SW 1271 (cell line): ENCODE results near the gene MALAT1.
"Not testable (repeated sequence)": the region's sequence is repeated elsewhere in the genome, so short reads cannot be mapped to it uniquely, and the experiment has no call there.

Experiments used
- DNase-seq, 2 experiments: peaks; one replicate each; lab custom pipeline; 2025; lab: John Stamatoyannopoulos, UW

Gene MALAT1

GRCh38 chr11:65498977-65499712 is at the start of gene MALAT1:
Gene MALAT1, plus strand, starts transcription at chr11:65499045.
- peak; percentile 71 to 93 for DNase-seq

DNA sequence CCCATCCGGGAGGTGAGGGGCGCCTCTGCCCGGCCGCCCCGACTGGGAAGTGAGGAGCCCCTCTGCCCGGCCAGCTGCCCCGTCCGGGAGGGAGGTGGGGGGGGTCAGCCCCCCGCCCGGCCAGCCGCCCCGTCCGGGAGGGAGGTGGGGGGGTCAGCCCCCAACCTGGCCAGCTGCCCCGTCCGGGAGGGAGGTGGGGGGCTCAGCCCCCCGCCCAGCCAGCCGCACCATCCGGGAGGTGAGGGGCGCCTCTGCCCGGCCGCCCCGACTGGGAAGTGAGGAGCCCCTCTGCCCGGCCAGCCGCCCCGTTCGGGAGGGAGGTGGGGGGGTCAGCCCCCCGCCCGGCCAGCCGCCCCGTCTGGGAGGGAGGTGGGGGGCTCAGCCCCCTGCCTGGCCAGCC is 47.5 kb upstream of the MALAT1 start:
- DNase-seq = not testable (repeated sequence)

DNA sequence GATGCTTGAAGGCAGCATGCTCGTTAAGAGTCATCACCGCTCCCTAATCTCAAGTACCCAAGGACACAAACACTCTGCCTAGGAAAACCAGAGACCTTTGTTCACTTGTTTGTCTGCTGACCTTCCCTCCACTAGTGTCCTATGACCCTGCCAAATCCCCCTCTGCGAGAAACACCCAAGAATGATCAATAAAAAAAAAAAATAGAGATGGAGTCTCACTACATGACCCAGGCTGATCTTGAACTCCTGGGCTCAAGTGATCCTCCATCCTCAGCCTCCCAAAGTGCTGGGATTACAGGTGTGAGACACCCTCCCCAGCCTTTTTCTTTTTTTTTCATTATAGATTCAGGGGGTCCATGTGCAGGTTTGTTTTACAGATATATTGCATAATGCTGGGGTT is 46.6 kb upstream of the MALAT1 start:
- not testable (repeated sequence) for DNase-seq

DNA sequence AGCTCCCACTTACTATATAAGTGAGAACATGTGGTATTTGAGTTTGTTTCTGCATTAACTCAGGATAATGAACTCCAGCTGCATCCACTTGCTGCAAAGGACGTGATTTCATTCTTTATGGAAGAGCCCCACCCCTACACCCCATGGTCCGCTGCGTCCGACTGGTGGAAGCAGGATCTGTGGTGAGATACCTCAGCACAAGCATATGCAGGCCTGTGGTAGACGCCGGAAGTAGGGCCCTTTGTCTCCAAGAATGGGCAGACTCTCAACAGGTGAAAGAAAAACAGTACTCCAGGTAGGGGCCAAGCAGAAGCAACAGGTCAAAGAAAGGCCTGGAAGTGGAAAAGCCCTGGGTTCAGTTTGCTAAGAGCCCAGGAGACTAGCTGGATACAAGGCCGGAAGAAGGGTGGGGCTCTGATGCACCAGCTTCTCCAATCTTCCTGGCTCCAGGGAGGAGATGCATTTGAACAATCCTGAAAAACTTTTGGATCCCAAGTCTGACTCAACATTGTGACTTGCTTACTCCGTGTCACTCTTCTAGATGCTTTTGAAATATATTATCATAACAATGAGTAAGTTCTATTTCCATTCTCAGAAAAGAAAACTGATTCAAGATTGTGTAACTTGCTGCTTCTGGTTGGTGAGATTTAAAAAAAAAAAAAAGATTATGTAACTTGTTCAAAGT is 45.9 kb upstream of the MALAT1 start:
- DNase-seq = no peak

DNA sequence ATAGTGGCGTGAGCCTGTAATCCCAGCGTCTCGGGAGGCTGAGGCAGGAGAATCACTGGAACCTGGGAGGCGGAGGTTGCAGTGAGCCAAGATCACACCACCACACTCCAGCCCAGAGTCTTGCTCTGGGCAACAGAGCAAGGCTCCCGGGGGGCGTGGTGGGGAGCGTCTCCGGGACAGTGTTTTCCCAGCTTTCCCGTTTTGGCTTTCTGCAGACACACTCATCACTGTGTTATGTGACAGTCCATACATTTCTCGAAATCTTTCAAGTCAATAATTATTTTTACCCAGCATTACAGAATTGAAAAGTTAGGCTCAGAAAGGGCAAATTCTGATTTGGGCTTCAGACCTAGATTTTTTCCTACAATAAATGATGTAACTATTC is 44.5 kb upstream of the MALAT1 start:
- no peak for DNase-seq

DNA sequence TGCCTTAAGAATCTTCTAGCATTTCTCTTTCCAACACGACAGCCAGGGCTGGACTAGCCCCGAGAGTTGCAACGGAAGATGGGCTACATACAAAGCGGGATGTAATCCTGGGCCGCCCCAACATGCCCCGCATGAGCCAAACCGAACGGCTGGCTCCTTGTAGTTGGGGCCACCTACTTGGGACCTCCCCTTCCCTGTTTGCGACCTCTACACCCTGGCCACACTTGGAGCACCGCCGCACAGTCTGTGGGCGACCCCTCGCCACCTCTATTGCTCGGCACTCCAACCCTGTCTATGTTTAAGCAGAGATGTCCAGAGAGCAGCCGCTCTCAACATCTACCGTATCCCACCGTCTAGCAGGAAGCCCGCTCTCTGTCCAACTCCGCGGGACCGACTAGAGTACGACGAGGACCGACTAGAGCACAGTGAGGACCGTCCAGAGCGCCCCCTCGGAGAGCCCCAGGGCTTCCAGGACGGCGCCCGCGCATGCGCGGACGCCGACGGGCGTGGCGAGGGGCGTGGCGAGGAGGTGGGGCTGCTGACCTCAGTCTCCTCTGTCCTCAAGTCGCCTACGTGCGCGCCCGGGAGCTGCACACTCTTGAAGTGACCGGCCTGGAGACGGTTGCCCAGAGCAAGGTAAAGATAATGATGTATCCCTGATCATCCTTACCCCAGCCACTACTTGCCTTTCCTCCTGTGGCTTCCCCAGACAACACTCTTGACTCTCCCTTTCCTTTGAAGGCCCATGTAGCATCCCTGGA is 44.0 kb upstream of the MALAT1 start:
- peak in 1 of 2 experiments; percentile 52 for DNase-seq

DNA sequence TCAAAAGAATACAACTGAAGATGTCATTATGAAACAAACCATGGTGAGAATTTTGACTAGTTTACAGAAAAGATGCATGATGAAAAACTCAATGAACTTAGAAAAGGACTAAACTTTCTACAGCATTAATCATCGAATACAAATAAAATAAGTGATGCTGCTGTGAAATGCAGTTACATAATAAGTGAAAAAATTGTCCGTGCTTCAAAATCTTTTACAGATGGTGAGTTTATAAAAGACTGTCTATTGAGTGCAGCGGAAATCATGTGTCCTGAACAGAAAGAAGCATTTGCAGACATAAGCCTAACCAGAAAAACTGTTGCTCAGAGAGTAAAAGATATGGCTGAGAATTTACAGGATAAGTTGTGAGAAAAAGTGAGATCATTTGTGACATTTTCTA is 42.4 kb upstream of the MALAT1 start:
- no peak for DNase-seq

DNA sequence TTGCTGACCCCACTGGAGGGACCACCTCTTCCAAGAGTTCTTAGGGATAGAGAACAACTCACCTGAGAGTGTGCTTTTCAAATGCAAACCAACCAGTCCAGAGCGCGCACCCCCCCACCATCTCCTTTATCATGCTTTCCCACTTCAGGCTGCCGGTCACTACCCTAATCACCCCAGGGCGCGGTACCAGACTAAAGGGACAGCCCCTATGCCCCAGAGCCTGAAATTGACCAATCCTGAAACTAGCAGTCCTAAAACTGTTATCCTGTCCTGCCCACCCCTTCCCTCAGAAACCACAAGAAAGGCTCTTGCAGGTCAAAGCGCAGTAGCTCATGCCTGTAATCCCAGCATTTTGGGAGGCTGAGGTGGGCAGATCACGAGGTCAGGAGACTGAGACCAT is 39.3 kb upstream of the MALAT1 start:
- no peak for DNase-seq

GRCh38 chr11:65465471-65465870 is 33.4 kb upstream of the MALAT1 start:
- DNase-seq = not testable (repeated sequence)

GRCh38 chr11:65467306-65467705 is 31.5 kb upstream of the MALAT1 start:
- not testable (repeated sequence) for DNase-seq

DNA sequence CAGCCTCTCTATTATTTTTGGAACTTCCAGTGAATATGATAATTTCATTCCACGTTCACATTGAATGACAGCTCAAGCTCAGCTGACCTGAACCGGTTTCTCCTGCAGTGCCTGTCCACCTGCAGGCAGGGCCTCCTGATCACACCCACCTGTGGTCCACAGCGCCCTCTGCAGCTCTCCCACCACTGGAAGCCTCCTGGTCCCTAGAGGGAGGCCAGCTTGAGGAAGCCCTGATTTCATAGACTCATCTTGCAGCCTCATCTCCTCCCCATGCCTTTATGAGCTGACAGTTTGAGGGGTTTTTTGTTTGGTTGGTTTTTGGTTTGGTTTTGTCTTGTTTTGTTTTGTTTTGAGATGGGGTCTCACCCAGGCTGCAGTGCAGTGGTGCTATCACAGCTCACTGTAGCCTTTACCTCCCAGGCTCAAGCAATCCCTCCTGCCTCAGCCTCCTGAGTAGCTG is 29.9 kb upstream of the MALAT1 start:
- no peak for DNase-seq

GRCh38 chr11:65470433-65471049 is 28.3 kb upstream of the MALAT1 start:
- no peak for DNase-seq

DNA sequence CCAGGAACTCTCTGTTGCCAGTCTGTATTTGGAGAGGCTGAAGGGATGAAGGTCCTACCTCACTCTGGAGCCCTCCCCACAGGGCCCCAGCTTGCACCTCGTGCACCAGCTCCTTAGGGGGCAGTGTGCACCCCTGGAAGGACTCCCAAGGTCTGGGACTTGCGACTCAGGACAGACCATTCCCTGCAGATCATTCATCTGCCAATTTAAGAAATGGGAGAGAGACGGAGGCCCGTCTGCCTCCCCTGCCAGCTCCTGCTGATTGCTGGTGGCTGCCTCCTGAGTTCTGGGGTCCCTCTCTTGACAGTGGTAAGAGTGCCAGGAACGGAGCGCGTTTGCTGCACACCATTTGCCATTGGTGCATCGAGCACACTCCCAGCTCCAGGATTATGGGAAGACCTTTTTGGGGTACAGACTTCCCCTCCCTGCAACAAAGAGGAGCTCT is 27.4 kb upstream of the MALAT1 start:
- peak in 1 of 2 experiments; percentile 43 for DNase-seq

- DNase-seq = not testable (repeated sequence)
Observed at GRCh38 chr11:65472588-65473277, 26.1 kb upstream of the MALAT1 start.

GRCh38 chr11:65473278-65473860 is 25.5 kb upstream of the MALAT1 start:
- no peak for DNase-seq

GRCh38 chr11:65474864-65475263 is 24.0 kb upstream of the MALAT1 start:
- no peak for DNase-seq

DNA sequence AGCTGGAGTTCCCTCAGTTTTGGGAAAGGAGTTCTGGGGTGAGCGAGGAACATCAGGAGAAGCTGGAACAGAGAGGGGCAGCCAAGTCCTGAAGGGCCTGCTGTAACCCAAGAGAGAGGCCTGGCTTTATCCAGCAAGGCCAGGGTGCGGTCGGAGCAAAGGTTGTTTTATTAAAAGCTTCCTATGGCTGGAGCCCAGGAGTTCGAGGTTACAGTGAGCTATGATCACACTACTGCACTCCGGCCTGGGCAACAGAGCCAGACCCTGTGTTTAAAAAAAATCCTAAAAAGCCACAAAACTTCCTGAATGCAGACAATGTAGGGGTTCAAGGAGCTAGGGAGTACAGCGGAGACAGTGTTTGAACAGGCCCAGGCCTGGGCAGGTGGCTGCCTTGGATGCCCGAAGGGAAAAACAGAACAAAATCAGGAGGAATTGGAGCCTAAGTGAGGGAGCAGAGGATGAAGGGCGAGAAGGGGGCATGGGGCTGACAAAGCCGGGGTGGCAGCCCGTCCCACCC is 22.2 kb upstream of the MALAT1 start:
- DNase-seq = no peak

- DNase-seq = peak; percentile 81 to 90
Observed at GRCh38 chr11:65477149-65477965, 21.5 kb upstream of the MALAT1 start.

DNA sequence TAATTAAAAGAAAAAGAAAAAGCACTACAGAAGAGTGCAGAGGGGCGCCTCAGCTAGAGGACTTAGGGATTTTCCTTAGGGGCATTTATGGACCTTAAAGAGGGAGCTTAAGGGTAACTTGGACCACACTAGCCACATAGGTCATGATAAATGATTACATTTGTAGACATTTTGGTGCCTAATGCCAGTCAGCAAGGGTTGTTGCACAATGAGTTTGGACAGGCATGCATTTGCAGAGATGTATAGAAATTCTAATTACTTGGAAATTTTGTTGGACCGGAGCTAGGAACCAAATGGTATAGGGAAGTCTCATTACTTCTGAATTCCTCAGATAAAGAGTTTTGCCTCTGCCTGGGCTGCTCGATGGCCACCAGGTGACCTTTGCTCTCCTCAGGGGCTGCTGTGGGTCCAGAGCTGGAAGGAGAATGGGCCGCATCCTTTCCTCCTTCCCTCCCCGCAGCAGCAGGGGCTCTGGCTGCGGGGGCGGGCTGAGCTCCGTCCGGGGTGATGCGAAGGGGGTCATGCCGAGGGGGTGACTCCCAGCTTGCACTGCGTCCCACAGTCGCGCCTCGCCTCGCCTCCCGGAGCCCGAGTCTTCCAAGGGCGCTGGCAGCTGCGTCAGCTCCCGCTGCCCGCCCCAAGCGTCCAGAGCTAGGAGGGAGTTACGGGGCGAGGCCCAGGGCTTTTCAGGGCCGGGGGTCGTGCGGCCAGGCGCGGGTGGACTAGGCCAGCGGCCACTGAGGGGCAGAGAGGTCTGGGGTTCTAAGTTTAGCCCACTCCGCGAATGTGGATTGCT is 20.3 kb upstream of the MALAT1 start:
- no peak for DNase-seq
